CD4-positive, alpha-beta T cell treated with Interferon alpha-2 for 1 hour (primary cell): ENCODE results near the gene HS6ST1.

ENCODE experiments used
- DNase-seq, 2 donors: peaks; one replicate each; pipeline ENCODE4 v3.0.0-alpha.2; 2020 to 2022

HS6ST1 gene

GRCh38 chr2:128347701-128348539 lies 29.3 kb upstream of the HS6ST1 start:
- no peak for DNase-seq

- no peak for DNase-seq
Measured at GRCh38 chr2:128347171-128347558, 28.5 kb upstream of the HS6ST1 start.

- DNase-seq, result no peak
Measured at GRCh38 chr2:128346291-128347170, 27.9 kb upstream of the HS6ST1 start.

DNA sequence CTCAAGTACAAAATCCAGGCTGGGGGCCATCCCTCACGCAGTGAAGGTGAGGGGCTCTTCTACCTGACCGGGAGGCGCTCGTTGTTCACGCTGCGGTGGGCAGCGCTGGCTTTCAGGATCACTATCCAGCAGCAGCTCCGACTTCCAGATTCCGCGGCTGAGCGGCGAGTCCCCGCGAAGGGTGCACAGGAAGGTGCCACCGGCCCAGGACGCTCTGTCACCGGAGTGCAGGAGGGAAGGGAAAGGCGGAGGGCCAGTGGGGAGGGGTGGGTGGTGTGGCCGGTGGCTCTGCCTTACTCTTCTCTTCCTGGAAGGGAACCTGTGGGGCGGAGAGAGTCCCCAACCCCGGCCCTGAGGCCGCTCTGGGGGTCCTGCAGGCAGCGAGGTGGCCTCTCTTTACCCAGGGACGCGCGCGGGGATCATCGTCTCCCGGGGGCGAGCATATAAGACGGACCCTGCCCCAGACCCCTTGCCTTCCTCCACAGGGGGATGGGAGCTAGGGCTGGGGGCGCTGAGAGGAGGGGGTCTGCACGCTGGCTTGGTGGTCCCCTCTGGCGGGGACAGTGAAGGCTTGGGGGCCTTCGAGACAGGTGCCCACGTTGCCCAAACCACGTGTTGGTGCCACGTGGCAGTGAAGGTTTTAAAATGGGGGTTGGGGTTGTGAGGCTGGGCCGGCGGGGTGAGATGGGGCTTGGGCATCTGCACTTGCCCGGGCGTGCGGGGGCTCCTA lies 26.9 kb upstream of the HS6ST1 start:
- DNase-seq, result no peak

GRCh38 chr2:128344101-128344500 lies 25.4 kb upstream of the HS6ST1 start:
- no peak for DNase-seq

DNA sequence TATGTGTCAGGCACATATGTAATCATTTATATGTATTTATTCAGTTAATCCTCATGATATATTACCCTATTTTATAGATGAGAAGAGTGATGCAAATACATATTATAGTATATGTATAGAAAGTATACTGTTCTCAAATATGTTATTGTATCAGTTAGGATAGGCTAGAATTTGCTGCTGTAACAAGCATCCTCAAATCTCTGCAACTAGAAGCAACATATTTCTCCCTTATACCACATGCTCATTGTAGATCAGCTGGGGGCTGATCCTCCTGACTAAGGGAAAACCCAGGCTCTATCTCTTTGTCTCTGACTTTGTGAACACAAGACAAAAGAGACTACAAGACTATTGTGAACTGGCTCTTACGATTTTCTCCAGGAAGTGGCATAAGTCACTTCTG lies 24.8 kb upstream of the HS6ST1 start:
- DNase-seq, result no peak

DNA sequence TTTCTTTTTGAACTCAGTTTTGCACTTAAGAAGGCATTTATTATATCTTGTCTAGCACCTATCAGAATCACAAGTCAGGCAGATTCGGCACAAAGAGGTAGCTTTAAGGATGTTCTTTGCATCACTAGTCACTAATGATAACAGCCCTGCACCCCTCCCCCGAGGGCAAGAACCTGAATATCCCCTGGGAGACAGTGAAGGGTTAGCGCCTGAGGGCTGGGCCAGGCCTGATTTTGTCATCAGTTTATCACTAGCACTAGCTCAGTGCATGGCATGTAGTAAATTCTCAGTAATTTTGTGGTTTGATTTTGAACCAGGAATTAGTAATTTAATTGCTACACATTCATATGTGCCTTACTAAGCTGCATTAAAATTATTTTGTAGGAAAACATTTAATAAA lies 23.9 kb upstream of the HS6ST1 start:
- DNase-seq, result no peak

DNA sequence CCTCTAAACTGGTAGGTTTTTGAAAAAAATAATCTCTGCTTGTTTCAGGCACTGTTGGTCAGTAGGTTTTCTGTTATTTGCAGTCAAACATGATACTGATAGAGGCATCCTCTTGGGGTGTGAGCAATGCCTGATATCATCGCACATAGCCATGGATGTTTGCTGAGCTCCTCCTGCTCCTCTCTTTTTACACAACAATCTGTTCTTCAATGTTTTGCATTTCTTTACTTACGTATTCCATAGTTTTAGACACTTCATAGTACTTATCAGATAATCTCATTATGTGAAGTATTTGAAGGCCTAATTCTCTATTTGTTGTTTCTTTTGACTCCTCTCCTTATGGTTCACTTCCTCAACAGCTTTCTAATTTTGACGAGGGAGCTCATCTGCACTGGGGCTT lies 23.0 kb upstream of the HS6ST1 start:
- no peak for DNase-seq

GRCh38 chr2:128332091-128332634 lies 13.5 kb upstream of the HS6ST1 start:
- DNase-seq, result no peak

DNA sequence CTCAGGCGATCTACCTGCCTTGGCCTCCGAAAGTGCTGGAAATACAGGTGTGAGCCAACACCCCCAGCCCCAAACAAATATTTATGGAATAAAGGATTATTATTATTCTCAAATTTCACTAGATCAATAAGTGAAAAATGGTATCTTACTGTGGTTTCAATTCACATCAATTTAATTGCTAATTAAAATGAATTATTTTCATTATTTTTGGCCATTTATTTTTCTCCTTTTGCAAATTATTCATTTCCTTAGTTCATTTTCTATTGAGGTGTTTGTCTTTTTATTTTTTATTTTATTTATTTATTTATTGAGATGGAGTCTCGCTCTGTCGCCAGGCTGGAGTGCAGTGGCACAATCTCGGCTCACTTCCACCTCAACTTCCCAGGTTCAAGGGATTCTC lies 11.9 kb upstream of the HS6ST1 start:
- no peak for DNase-seq

DNA sequence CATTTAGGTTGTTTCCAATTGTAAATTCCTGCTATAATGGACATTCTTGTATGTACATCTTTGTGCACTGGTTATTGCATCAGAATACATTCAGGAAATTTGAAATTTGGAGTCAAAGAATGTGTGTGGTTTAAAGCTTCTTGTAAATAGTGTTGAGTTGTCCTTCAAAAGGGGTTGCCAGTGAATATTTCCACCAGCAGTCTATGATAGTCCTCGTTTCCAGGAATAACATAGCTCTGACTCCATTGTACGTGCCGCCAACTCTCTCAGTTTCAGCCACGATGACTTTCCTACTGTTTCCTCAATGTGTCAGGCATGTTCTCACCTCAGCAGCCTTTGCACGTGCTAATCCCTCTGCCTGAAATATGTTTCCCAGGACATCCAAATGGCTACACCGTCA lies 10.9 kb upstream of the HS6ST1 start:
- no peak for DNase-seq

DNA sequence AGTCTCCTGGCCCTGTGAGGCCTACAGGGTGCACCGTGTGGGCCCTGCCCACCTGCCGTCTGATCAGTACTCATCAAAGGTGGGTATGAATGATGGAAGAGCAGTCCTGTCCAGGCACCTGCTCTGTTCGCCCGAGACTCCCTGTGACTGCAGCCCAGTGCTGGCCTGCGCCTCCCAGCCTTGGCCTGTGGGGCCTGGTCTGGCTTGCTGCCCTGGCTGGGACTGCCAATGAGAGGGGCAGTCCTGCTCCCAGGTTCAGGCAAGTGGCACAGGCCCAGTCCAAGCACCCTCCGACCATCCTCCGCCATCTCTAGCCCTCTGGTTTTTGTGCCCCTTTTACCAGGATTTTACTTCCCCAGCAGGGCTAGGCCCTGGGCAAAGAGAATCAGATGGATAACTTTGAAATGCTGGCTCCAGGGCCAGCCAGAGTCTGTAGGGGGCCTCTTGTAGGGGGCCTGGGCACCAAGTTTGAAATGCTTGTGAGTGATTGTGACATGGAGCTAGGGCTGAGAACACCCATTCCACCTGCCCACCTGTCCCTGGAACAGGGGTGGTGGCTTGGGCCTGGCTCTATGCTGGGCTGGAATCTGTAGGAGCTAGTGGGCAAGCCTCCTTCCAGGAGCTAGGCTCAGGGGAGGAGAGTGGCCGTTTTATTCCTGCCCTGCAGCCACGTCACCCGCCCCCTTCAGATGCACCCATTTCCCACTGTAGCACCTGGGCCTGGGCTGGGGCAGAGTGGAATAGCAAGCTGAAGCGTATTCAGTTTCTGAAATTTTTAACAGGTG lies 8.7 kb upstream of the HS6ST1 start:
- DNase-seq, result no peak

GRCh38 chr2:128326346-128326745 lies 7.7 kb upstream of the HS6ST1 start:
- DNase-seq, result no peak

DNA sequence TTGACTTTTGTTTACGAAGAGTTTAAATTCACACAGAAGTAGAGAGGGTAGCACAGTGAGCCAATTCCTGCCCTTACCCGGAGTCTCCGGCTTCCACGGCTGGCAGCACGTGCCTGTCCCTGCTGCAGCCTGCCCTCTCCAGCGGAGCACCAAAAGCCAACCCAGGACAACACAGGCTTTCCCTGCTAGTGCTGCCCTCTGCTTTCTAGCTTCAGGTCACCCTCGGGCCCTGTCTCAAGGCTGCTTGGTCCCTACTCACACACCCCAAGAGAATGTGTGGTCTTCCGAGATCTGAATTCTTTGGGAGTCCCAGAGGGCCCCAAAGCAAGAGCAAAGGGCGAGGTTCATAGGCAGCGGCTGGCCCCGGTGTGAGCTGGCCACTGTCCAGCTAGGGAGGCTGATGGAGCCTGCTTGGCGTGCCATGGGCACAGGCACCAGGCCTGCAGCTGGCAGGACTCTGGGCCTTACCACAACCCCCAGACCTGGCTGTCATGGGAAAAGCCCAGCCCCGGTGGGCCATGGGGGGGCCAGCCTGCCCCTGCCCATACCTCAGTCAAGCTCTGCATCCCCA lies 7.0 kb upstream of the HS6ST1 start:
- DNase-seq, result no peak

DNA sequence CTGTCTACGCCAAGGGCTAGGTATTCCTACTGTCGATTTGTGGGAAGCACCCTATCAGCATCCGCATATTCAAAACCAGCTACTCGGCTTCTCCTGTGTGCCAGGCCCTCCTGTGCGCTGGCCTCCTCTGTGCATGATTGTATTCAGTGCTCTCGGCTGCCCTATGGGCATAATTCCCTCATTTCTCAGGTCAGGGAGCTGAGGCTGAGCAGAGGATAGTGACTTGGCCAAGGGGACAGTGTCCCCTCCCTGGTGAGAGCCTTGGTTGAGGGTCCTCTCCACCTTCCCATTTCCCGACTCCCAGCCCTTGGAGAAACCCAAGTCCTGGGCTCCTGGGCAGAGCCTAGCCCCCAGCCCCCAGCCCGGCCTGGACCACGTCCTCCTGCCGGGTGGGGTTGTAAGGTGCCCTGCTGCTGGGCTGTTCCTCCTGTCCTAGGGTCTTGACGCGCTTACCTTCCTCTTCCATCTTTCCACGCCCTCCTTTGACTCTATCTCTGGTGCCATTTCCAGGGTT lies 6.3 kb upstream of the HS6ST1 start:
- DNase-seq, result no peak

- DNase-seq, result no peak
Measured at GRCh38 chr2:128324008-128324896, 5.6 kb upstream of the HS6ST1 start.

GRCh38 chr2:128323555-128323931 lies 4.9 kb upstream of the HS6ST1 start:
- no peak for DNase-seq

DNA sequence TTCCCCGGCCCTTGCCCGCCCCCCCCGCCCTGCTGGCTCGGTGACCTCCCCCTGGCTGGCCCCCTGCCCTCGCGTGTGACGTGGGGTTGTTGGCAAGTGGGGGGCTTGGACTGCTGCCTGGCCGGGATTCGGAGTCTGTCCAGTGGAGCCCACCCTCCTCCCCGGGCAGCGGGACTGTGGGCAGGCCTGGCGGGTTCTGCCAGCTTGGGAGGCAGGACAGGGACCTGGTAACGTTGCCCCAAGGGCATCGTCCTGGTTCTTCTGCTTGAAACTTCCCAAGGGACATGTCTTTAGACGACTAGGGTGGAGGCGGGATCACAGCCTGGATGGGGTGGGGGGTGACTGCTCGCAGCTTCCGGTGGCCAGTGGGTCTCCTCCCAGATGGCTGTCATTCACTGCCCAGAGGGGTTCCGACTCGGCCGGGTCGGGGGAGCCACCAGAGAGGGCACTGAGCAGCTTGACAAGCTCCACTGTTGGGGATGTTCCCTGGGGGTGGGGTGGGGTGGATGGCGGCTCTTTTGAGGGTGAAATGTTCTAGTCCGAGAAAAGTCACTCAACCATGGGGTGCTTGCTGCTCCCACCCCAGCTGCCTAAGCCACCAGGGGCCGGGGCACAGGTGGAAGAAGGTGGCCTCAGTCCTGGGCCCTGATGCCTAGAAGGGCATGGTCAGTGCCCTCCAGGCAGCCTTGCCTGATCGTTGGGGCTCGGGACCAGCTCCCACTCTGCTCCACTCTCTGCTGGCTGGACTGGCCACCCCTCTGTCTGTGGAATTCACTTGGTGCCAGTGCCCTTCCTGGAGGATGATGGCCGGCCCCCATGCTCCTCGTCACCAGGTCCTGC lies 4.3 kb upstream of the HS6ST1 start:
- DNase-seq, result no peak
